SK-N-SH (cell line): ENCODE data around the gene GMPPB.

Experiments
- CHD2 ChIP-seq: fragments of 150-350 bp; IDR thresholded peaks from 2 replicates; pipeline ENCODE4 v1.6.1; 2018; ENCODE audit warnings: low read length; ENCODE audit not compliant: partially characterized antibody
- EP300 ChIP-seq, 2 experiments: IDR thresholded peaks; 2 replicates each; pipeline versions ENCODE4 v1.4.0 to v1.6.1; 2012; ENCODE audit warnings: borderline replicate concordance in 1 of 2, low read depth in 1 of 2, low read length in 1 of 2
- FOXM1 ChIP-seq: IDR thresholded peaks from 2 replicates; pipeline ENCODE4 v1.4.0; 2012; ENCODE audit warnings: low read depth, mild to moderate bottlenecking
- GABPA ChIP-seq: IDR thresholded peaks from 2 replicates; pipeline ENCODE4 v1.4.0; 2012; ENCODE audit warnings: low read depth, mild to moderate bottlenecking
- GATA2 ChIP-seq: sonication (generic); formaldehyde crosslinking; IDR thresholded peaks from 2 replicates; pipeline ENCODE4 v1.5.0; 2020; ENCODE audit warnings: mild to moderate bottlenecking, missing genetic modification reagents
- POLR2AphosphoS5 ChIP-seq: IDR thresholded peaks from 2 replicates; pipeline ENCODE4 v1.6.1; 2012; ENCODE audit warnings: low read depth, low read length
- RAD21 ChIP-seq: IDR thresholded peaks from 2 replicates; pipeline ENCODE4 v1.6.1; 2012; ENCODE audit warnings: mild to moderate bottlenecking, low read length
- RXRA ChIP-seq: IDR thresholded peaks from 2 replicates; pipeline ENCODE4 v1.4.0; 2012; ENCODE audit warnings: low read depth, mild to moderate bottlenecking, borderline replicate concordance
- SIN3A ChIP-seq: IDR thresholded peaks from 2 replicates; pipeline ENCODE4 v1.6.1; 2012; ENCODE audit warnings: low read depth, mild to moderate bottlenecking, low read length, moderate library complexity, borderline replicate concordance
- SMC3 ChIP-seq: IDR thresholded peaks from 2 replicates; pipeline ENCODE4 v1.6.1; 2012; ENCODE audit warnings: low read depth, low read length, improper control_type of control experiment
- TAF1 ChIP-seq: IDR thresholded peaks from 2 replicates; pipeline ENCODE4 v1.6.1; 2012; ENCODE audit warnings: low read depth, mild to moderate bottlenecking, low read length, moderate library complexity, borderline replicate concordance
- YY1 ChIP-seq: IDR thresholded peaks from 2 replicates; pipeline ENCODE4 v1.4.0; 2012; ENCODE audit warnings: low read depth, mild to moderate bottlenecking
- TF ChIP-seq, protein P1 (sequence below): fragments of 200-600 bp; sonication (generic); IDR thresholded peaks from 2 replicates; pipeline ENCODE4 v1.6.1; 2017; ENCODE audit warnings: antibody characterized with exemption, mild to moderate bottlenecking, moderate library complexity

DNA sequence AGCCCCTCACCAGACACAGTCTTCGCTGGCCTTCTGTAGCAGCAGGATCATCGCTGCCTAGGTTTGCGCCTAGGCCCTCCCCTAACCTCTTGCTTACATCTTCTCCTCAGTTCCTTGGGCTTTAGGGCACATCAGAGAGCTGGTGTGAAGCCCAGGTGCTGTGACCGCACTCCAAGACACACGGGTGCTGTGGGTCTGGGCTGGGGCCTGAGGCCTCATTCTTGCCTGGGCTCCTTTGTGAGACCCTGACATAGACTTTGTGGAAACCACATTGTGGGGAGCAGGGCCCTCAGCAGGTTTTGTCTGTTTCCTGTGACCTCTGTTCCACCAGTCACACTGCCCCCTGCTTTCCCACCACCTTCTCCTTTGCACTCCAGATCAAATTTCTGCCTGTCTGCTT, 12.3 kb downstream of the GMPPB start:
- TF ChIP-seq RXRA: no peak
- TF ChIP-seq, protein P1, sequence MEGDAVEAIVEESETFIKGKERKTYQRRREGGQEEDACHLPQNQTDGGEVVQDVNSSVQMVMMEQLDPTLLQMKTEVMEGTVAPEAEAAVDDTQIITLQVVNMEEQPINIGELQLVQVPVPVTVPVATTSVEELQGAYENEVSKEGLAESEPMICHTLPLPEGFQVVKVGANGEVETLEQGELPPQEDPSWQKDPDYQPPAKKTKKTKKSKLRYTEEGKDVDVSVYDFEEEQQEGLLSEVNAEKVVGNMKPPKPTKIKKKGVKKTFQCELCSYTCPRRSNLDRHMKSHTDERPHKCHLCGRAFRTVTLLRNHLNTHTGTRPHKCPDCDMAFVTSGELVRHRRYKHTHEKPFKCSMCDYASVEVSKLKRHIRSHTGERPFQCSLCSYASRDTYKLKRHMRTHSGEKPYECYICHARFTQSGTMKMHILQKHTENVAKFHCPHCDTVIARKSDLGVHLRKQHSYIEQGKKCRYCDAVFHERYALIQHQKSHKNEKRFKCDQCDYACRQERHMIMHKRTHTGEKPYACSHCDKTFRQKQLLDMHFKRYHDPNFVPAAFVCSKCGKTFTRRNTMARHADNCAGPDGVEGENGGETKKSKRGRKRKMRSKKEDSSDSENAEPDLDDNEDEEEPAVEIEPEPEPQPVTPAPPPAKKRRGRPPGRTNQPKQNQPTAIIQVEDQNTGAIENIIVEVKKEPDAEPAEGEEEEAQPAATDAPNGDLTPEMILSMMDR: no peak
- TF ChIP-seq CHD2: no peak
- no peak for TF ChIP-seq GATA2 (CRISPR knock-in tag)
- no peak for TF ChIP-seq YY1
- TF ChIP-seq RAD21: no peak
- no peak for TF ChIP-seq TAF1
- no peak for TF ChIP-seq GABPA
- no peak for TF ChIP-seq SIN3A
- TF ChIP-seq FOXM1: no peak
- no peak for TF ChIP-seq POLR2AphosphoS5
- no peak for TF ChIP-seq SMC3
- no peak for TF ChIP-seq EP300 (IDR thresholded peaks at IDR 0.05; ENCODE audit: borderline replicate concordance in 1 of 2, low read depth in 1 of 2, low read length in 1 of 2)
